Measurements from ENCODE around the gene TUBA8. TPM values are rescaled to one million over a fixed set of nuclear protein-coding genes. Genes with fewer than 3 reads are reported as not detected.
A peak's percentile ranks its signal among the peaks of the same experiment; 100 is the strongest.

Gene TUBA8
- total and polyA plus RNA-seq, 2 donors (not counting 1 experiment from before 2014, with no cell fraction given) = 0.60 to 0.83 TPM

GRCh38 chr22:18077639-18078328 lies 32.8 kb upstream of the TUBA8 start, which contains the start of gene PEX26:
PEX26 (plus strand) TSS chr22:18077990; CDS start chr22:18078377, 387 bp downstream.
- Histone ChIP-seq H3K4me1 (ENCODE audit: control insufficient read depth, extremely low read depth, insufficient read depth, low read length) (peaks cover 11% of the 10 kb centered on the region), H3K4me3 (replicated peaks in 1 of 4; ENCODE audit: control extremely low read depth in 1 of 4, insufficient read depth in 1 of 4, low read depth in 3 of 4, low read length in 4 of 4) (peak within 1 kb of the TSS; percentile 49 to 100 (median 86)), H3K9me3 (ENCODE audit: control insufficient read depth, insufficient read depth, low read depth, low read length) (no peaks in the 10 kb centered on the region), H3K27ac (ENCODE audit: insufficient read depth, low read length) (peak within 1 kb of the TSS; percentile 78), H2AFZ (ENCODE audit: low read length) (peak within 1 kb of the TSS; percentile 99), H3K79me2 (ENCODE audit: control insufficient read depth, insufficient read depth, low read length) (peaks cover 17% of the 10 kb centered on the region), H3K27me3 (ENCODE audit: control insufficient read depth, insufficient read depth, low read length) (no peaks in the 10 kb centered on the region), H3K4me2 (ENCODE audit: extremely low read depth, insufficient read depth, low read length) (peak within 1 kb of the TSS; percentile 99), H3K9ac (ENCODE audit: insufficient read depth, low read length) (peak within 1 kb of the TSS; percentile 65), H3K36me3 (ENCODE audit: control insufficient read depth, insufficient read depth, low read length) (peaks cover 4% of the 10 kb centered on the region), H4K20me1 (ENCODE audit: control insufficient read depth, extremely low read depth, insufficient read depth, low read length) (no peaks in the 10 kb centered on the region)
- TF ChIP-seq CTCF (conservative IDR thresholded peaks at IDR 0.05 in 1 of 2, IDR thresholded peaks at IDR 0.05 in 1 of 2; ENCODE audit: low read depth in 1 of 2, low read length in 2 of 2) = no peak
- no peak for TF ChIP-seq EZH2 (IDR thresholded peaks at IDR 0.05; ENCODE audit: low read length, missing control alignments)
- DNase-seq (ENCODE audit: low read depth in 2 of 2) = peak; percentile 96

GRCh38 chr22:18078329-18079041 lies 32.1 kb upstream of the TUBA8 start:
- Histone ChIP-seq H3K27ac (ENCODE audit: insufficient read depth, low read length) (peak overlapping the region; percentile 65), H3K27me3 (ENCODE audit: control insufficient read depth, insufficient read depth, low read length) (no peaks in the 10 kb centered on the region), H4K20me1 (ENCODE audit: control insufficient read depth, extremely low read depth, insufficient read depth, low read length) (no peaks in the 10 kb centered on the region), H3K9me3 (ENCODE audit: control insufficient read depth, insufficient read depth, low read depth, low read length) (no peaks in the 10 kb centered on the region), H3K9ac (ENCODE audit: insufficient read depth, low read length) (peak overlapping the region; percentile 65), H3K36me3 (ENCODE audit: control insufficient read depth, insufficient read depth, low read length) (peaks cover 4% of the 10 kb centered on the region), H2AFZ (ENCODE audit: low read length) (peak overlapping the region; percentile 67), H3K4me1 (ENCODE audit: control insufficient read depth, extremely low read depth, insufficient read depth, low read length) (peaks cover 11% of the 10 kb centered on the region), H3K79me2 (ENCODE audit: control insufficient read depth, insufficient read depth, low read length) (peaks cover 18% of the 10 kb centered on the region), H3K4me3 (replicated peaks in 1 of 4; ENCODE audit: control extremely low read depth in 1 of 4, insufficient read depth in 1 of 4, low read depth in 3 of 4, low read length in 4 of 4) (peak overlapping the region; percentile 49 to 100 (median 86)), H3K4me2 (ENCODE audit: extremely low read depth, insufficient read depth, low read length) (peak overlapping the region; percentile 87)
- peak; percentile 15 to 26 for DNase-seq (ENCODE audit: low read depth in 2 of 2)
- TF ChIP-seq CTCF (conservative IDR thresholded peaks at IDR 0.05 in 1 of 2, IDR thresholded peaks at IDR 0.05 in 1 of 2; ENCODE audit: low read depth in 1 of 2, low read length in 2 of 2) (no peak), EZH2 (IDR thresholded peaks at IDR 0.05; ENCODE audit: low read length, missing control alignments) (no peak)

- peaks cover 4% of the 10 kb centered on the region for H3K36me3 ChIP-seq (ENCODE audit: control insufficient read depth, insufficient read depth, low read length)
- no peak overlapping the region for H3K4me3 ChIP-seq (replicated peaks in 1 of 4; ENCODE audit: control extremely low read depth in 1 of 4, insufficient read depth in 1 of 4, low read depth in 3 of 4, low read length in 4 of 4)
- no peak for DNase-seq (ENCODE audit: low read depth in 2 of 2)
- H3K27ac ChIP-seq (ENCODE audit: insufficient read depth, low read length) = no peak overlapping the region
- H3K27me3 ChIP-seq (ENCODE audit: control insufficient read depth, insufficient read depth, low read length) = no peaks in the 10 kb centered on the region
- peak overlapping the region; percentile 87 for H3K4me2 ChIP-seq (ENCODE audit: extremely low read depth, insufficient read depth, low read length)
- H2AFZ ChIP-seq (ENCODE audit: low read length) = no peak overlapping the region
- TF ChIP-seq CTCF (conservative IDR thresholded peaks at IDR 0.05 in 1 of 2, IDR thresholded peaks at IDR 0.05 in 1 of 2; ENCODE audit: low read depth in 1 of 2, low read length in 2 of 2) (no peak), EZH2 (IDR thresholded peaks at IDR 0.05; ENCODE audit: low read length, missing control alignments) (no peak)
- no peaks in the 10 kb centered on the region for H3K9me3 ChIP-seq (ENCODE audit: control insufficient read depth, insufficient read depth, low read depth, low read length)
- H4K20me1 ChIP-seq (ENCODE audit: control insufficient read depth, extremely low read depth, insufficient read depth, low read length) = no peaks in the 10 kb centered on the region
- H3K4me1 ChIP-seq (ENCODE audit: control insufficient read depth, extremely low read depth, insufficient read depth, low read length) = peaks cover 11% of the 10 kb centered on the region
- peaks cover 18% of the 10 kb centered on the region for H3K79me2 ChIP-seq (ENCODE audit: control insufficient read depth, insufficient read depth, low read length)
- no peak overlapping the region for H3K9ac ChIP-seq (ENCODE audit: insufficient read depth, low read length)
These were observed 30.8 kb upstream of the TUBA8 start for GRCh38 chr22:18079706-18080233.

Data from fibroblast of lung (primary cell).